Duodenal mucosa (tissue), 2 donors: ENCODE measurements around the gene CACNA2D3.

Experiments
- H3K27ac ChIP-seq: one replicate; pipeline ENCODE4 v1.7.0; 2013; ENCODE audit warnings: low read depth, low read length
- H3K27me3 ChIP-seq, 2 donors: one replicate each; pipeline ENCODE4 v1.7.0; 2013; ENCODE audit warnings: low read length in 2 of 2, control low read depth in 1 of 2; ENCODE audit not compliant: insufficient read depth in 2 of 2, control insufficient read depth in 1 of 2
- H3K36me3 ChIP-seq, 2 donors: one replicate each; pipeline ENCODE4 v1.7.0; 2013; ENCODE audit warnings: low read length in 2 of 2, control low read depth in 1 of 2; ENCODE audit not compliant: insufficient read depth in 2 of 2, control insufficient read depth in 1 of 2
- H3K4me1 ChIP-seq, 2 donors: one replicate each; pipeline ENCODE4 v1.7.0; 2013; ENCODE audit warnings: low read length in 2 of 2, control low read depth in 1 of 2; ENCODE audit not compliant: insufficient read depth in 2 of 2, control insufficient read depth in 1 of 2
- H3K4me3 ChIP-seq, 2 donors: one replicate each; pipeline ENCODE4 v1.7.0; 2013; ENCODE audit warnings: low read length in 2 of 2, low read depth in 1 of 2
- H3K9ac ChIP-seq, 2 donors: one replicate each; pipeline ENCODE4 v1.7.0; 2013; ENCODE audit warnings: low read length in 2 of 2, low read depth in 1 of 2
- H3K9me3 ChIP-seq, 2 donors: one replicate each; pipeline ENCODE4 v1.7.0; 2013; ENCODE audit warnings: low read length in 2 of 2, control low read depth in 1 of 2; ENCODE audit not compliant: control insufficient read depth in 1 of 2

The CACNA2D3 gene

DNA sequence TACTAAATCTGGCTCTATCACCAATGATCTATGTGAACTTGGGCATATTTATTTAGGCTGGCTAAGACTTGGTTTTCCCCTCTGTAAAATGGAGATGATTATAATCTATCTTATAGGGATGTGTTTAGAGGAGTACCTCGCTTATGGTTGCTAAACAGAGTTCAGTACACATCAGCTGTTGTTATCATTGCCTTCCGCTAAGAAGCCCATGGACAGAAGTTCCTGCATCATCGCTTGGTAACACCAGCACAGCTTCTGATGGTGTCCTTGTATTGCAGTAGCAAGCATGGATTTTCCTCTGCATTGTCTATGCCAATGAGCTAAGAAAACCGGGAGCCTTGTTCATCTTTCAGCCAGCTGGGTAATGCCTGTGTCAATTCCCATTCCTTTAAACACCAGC lies 878.6 kb downstream of the CACNA2D3 start:
- no peak overlapping the region for H3K4me3 ChIP-seq
- H3K27ac ChIP-seq = no peak overlapping the region
- no peak overlapping the region for H3K9ac ChIP-seq
- H3K9me3 ChIP-seq = no peaks in the 10 kb centered on the region
- H3K36me3 ChIP-seq = no peaks in the 10 kb centered on the region
- peaks cover 6 to 7% of the 10 kb centered on the region in 2 donors for H3K4me1 ChIP-seq
- H3K27me3 ChIP-seq = no peaks in the 10 kb centered on the region

DNA sequence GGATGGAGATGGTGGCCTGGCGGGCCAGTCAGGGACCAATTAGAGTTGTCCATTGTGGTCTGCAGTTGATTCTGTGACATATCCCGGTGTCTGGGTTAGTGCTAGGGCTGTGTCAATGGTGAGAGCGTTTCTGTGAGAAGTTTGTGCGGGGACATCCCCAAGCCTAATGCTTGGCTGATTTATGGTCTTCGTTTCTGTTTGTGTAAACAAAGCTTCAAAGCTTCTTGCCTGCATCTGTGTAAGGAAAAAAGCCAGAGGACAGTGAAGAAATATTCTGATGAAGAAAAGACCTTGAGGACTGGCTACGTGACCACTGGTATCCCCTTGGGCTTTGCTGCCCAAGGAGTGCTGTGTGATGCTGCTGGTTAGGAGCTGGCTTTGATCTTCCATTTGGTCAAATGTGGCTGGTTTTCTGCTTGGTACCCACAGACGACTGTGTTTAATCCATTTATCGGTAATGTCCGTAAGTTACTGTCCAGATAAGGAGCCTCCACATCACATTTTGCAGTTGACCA lies 880.1 kb downstream of the CACNA2D3 start:
- no peaks in the 10 kb centered on the region for H3K27me3 ChIP-seq
- H3K9me3 ChIP-seq = no peaks in the 10 kb centered on the region
- H3K36me3 ChIP-seq = no peaks in the 10 kb centered on the region
- H3K4me3 ChIP-seq = no peak overlapping the region
- no peak overlapping the region for H3K9ac ChIP-seq
- H3K27ac ChIP-seq = no peak overlapping the region
- H3K4me1 ChIP-seq = peaks cover 6 to 7% of the 10 kb centered on the region in 2 donors

DNA sequence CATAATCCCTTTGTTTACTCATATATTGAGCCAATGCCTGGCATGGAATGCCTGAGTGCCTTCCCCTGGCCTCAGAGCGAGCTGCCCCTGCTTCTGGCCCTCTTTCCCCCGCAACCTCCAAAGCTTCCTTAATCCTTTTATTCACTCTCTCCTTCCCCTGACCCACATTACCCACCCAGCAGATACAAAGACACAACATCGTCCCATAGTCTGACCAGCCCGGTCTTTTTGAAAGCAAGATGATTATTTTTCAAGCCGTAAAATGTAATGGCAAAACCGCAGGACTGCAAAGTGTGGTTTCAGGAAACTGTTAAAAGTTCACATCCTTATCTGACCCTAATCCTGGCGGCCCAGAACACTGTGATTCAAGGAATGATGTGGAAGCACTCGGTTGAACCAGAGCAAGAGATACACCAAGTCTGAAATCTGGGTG lies 883.9 kb downstream of the CACNA2D3 start:
- Histone ChIP-seq H3K36me3 (no peaks in the 10 kb centered on the region), H3K27ac (no peak overlapping the region), H3K9ac (no peak overlapping the region)

GRCh38 chr3:55007971-55008370 lies 885.6 kb downstream of the CACNA2D3 start:
- no peaks in the 10 kb centered on the region for H3K9me3 ChIP-seq
- H3K4me1 ChIP-seq = no peaks in the 10 kb centered on the region
- H3K4me3 ChIP-seq = no peak overlapping the region
- no peaks in the 10 kb centered on the region for H3K36me3 ChIP-seq
- H3K27ac ChIP-seq = no peak overlapping the region
- H3K9ac ChIP-seq = no peak overlapping the region
- no peaks in the 10 kb centered on the region for H3K27me3 ChIP-seq

More for the DNA sequence above, 883.9 kb downstream of the CACNA2D3 start:
- no peaks in the 10 kb centered on the region for H3K9me3 ChIP-seq
- H3K27me3 ChIP-seq = no peaks in the 10 kb centered on the region
- H3K4me3 ChIP-seq = no peak overlapping the region
- H3K4me1 ChIP-seq = no peaks in the 10 kb centered on the region

DNA sequence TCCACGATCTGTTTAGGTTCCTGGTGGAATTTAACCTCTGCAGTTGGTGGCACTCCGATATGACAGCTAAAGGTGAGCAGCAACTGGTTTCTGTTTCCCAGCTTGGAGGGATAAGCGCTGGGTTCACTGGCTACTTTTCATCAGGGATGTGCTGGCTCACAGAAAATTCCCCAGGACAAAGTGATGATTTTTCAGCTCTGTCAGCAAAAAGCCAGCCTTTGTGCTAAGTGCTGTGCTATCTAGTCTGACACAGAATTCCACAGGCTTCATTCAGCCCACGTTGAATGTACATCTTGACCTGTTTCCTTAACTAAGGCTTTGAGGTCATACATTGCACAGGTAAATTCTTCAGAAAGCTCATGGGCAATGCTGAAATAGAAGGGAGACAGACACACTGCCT lies 887.0 kb downstream of the CACNA2D3 start:
- H3K36me3 ChIP-seq = no peaks in the 10 kb centered on the region
- H3K27me3 ChIP-seq = no peaks in the 10 kb centered on the region
- no peak overlapping the region for H3K4me3 ChIP-seq
- H3K9ac ChIP-seq = no peak overlapping the region
- no peak overlapping the region for H3K27ac ChIP-seq
- no peaks in the 10 kb centered on the region for H3K9me3 ChIP-seq
- H3K4me1 ChIP-seq = no peaks in the 10 kb centered on the region

- H3K9me3 ChIP-seq = no peaks in the 10 kb centered on the region
- no peak overlapping the region for H3K4me3 ChIP-seq
- H3K36me3 ChIP-seq = no peaks in the 10 kb centered on the region
- no peak overlapping the region for H3K9ac ChIP-seq
- no peaks in the 10 kb centered on the region for H3K4me1 ChIP-seq
- no peaks in the 10 kb centered on the region for H3K27me3 ChIP-seq
- H3K27ac ChIP-seq = no peak overlapping the region
Measured at GRCh38 chr3:55012091-55012490, 889.7 kb downstream of the CACNA2D3 start.

DNA sequence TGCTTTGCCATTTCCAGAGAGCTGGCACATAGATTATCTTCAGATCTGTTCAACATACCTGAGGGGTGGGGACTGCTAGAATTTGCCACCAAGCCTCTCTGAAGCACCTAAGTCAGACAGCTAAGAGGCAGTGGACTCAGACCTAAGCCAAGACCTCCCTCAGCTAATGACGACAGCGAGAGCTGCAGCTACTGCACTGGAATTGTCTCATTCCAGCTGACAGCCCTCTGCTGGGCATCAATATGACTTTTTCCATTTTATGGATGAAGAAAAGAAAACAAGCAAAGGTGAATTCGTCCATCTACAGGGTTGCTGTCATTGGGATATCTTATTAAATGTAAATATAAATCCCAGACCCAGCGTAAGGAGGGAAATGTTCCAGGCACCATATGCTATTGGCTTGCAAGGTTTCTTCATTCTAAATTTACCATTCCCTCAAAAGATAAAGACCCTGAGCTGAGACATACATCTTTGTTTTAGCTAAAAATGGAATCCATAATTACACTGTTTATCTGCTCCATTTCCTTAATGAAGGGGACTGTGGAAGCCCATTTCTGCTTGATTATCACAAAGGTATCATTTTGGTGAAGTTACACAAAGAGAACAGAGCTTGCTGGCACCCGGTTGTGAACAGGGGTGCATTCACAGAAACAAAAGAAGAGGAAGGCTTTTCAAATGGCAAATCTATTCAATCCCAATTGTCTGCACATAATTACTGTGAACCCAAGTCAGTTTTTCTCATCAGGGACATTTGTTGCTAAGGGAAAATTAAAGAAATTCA lies 891.0 kb downstream of the CACNA2D3 start:
- Histone ChIP-seq H3K36me3 (no peaks in the 10 kb centered on the region), H3K27me3 (no peaks in the 10 kb centered on the region), H3K27ac (no peak overlapping the region), H3K4me3 (no peak overlapping the region), H3K4me1 (no peaks in the 10 kb centered on the region), H3K9ac (no peak overlapping the region), H3K9me3 (no peaks in the 10 kb centered on the region)

- no peaks in the 10 kb centered on the region for H3K27me3 ChIP-seq
- H3K9me3 ChIP-seq = no peaks in the 10 kb centered on the region
- no peaks in the 10 kb centered on the region for H3K36me3 ChIP-seq
- H3K9ac ChIP-seq = no peak overlapping the region
- H3K4me1 ChIP-seq = no peaks in the 10 kb centered on the region
- no peak overlapping the region for H3K27ac ChIP-seq
- no peak overlapping the region for H3K4me3 ChIP-seq
Measured at GRCh38 chr3:55014081-55014480, 891.7 kb downstream of the CACNA2D3 start.

GRCh38 chr3:55014906-55015305 lies 892.6 kb downstream of the CACNA2D3 start:
- Histone ChIP-seq H3K27ac (no peak overlapping the region), H3K4me1 (no peaks in the 10 kb centered on the region), H3K9ac (no peak overlapping the region), H3K4me3 (no peak overlapping the region), H3K27me3 (no peaks in the 10 kb centered on the region), H3K36me3 (no peaks in the 10 kb centered on the region), H3K9me3 (no peaks in the 10 kb centered on the region)

- no peak overlapping the region for H3K27ac ChIP-seq
- no peaks in the 10 kb centered on the region for H3K4me1 ChIP-seq
- no peak overlapping the region for H3K9ac ChIP-seq
- no peaks in the 10 kb centered on the region for H3K27me3 ChIP-seq
- H3K36me3 ChIP-seq = no peaks in the 10 kb centered on the region
- H3K4me3 ChIP-seq = no peak overlapping the region
- H3K9me3 ChIP-seq = no peaks in the 10 kb centered on the region
Measured at GRCh38 chr3:55017876-55018275, 895.5 kb downstream of the CACNA2D3 start.
